Lower leg skin (tissue), 3 donors: ENCODE data around the gene ADISSP.

ENCODE experiments used
- CTCF ChIP-seq, 3 donors: fragments of 450-650 bp; IDR thresholded peaks; one replicate each; pipeline ENCODE4 v1.5.1; 2016; ENCODE audit warnings: antibody characterized with exemption in 3 of 3, mild to moderate bottlenecking in 3 of 3, moderate library complexity in 2 of 3
- POLR2A ChIP-seq, 2 donors: fragments of 450-650 bp; IDR thresholded peaks; one replicate each; pipeline ENCODE4 v1.6.1; 2016 to 2017; ENCODE audit warnings: antibody characterized with exemption in 2 of 2, mild to moderate bottlenecking in 1 of 2, moderate library complexity in 1 of 2

GRCh38 chr20:3786126-3786484 is 18.6 kb upstream of the ADISSP start:
- TF ChIP-seq CTCF (IDR thresholded peaks at IDR 0.05), result no peak
- no peak for TF ChIP-seq POLR2A (IDR thresholded peaks at IDR 0.05)
